Thyroid gland (tissue), 4 donors: ENCODE results near the gene ST6GALNAC2.
A peak's percentile ranks its signal among the peaks of the same experiment; 100 is the strongest.

Experiments
- CTCF ChIP-seq, 6 experiments: fragments of 200-600 bp in 3 of 6; fragments of 450-650 bp in 3 of 6; sonication (generic) in 3 of 6; IDR thresholded peaks; one replicate each; pipeline ENCODE4 v1.5.1; 2016 to 2019; ENCODE audit warnings: antibody characterized with exemption in 6 of 6, mild to moderate bottlenecking in 2 of 6, inconsistent platforms in 1 of 6, moderate library complexity in 1 of 6
- POLR2A ChIP-seq, 2 donors: fragments of 450-650 bp; IDR thresholded peaks; one replicate each; pipeline ENCODE4 v1.6.1; 2017; ENCODE audit warnings: antibody characterized with exemption in 2 of 2, mild to moderate bottlenecking in 2 of 2, moderate library complexity in 1 of 2

GRCh38 chr17:76554131-76554530 is 31.5 kb downstream of the ST6GALNAC2 start:
- TF ChIP-seq CTCF (IDR thresholded peaks at IDR 0.05) (no peak), POLR2A (IDR thresholded peaks at IDR 0.05) (peak in 1 of 2 donors; percentile 39)
